ENCODE results near the gene RGS17. TPM values are rescaled to one million over a fixed set of nuclear protein-coding genes. Genes with fewer than 3 reads are reported as not detected.

The RGS17 gene
- total RNA-seq, 4 donors from 2014 or later, result 0.55 to 0.79 TPM; not detected in 2

GRCh38 chr6:153150752-153151440 is 19.8 kb upstream of the RGS17 start:
- intact Hi-C loops (cut with DNase I; ENCODE audit: low total_unique reads) (no loop called here), in situ Hi-C loops (cut with MboI; ENCODE audit: low pct_ligation_motif_present in 1 of 4, low pct_unique_long_range_greater_than_20kb in 1 of 4, low sequenced_read_pairs in 3 of 4) (no loop called here)
- Histone ChIP-seq H3K27me3 (no peaks in the 10 kb centered on the region), H3K4me1 (no peaks in the 10 kb centered on the region), H3K4me3 (no peak overlapping the region), H3K9me3 (no peaks in the 10 kb centered on the region), H3K36me3 (no peaks in the 10 kb centered on the region), H3K27ac (no peak overlapping the region)
- WGBS, 2 donors (ENCODE audit: low coverage in 1 of 2), result 82% methylated on average over 21 of the region's 21 CpGs; no CpG with 5 or more reads in 1 of the 2 donors
- DNase-seq, result no peak
- no peak for TF ChIP-seq CTCF (IDR thresholded peaks at IDR 0.05)
- no peak for TF ChIP-seq POLR2AphosphoS5 (IDR thresholded peaks at IDR 0.05)
- TF ChIP-seq EP300 (IDR thresholded peaks at IDR 0.05; ENCODE audit: low read depth), result no peak

GRCh38 chr6:153150371-153150751 is 19.3 kb upstream of the RGS17 start:
- H3K27ac ChIP-seq, result no peak overlapping the region
- no peaks in the 10 kb centered on the region for H3K4me1 ChIP-seq
- no peaks in the 10 kb centered on the region for H3K9me3 ChIP-seq
- H3K27me3 ChIP-seq, result no peaks in the 10 kb centered on the region
- H3K4me3 ChIP-seq, result no peak overlapping the region
- no peak for DNase-seq
- TF ChIP-seq EP300 (IDR thresholded peaks at IDR 0.05; ENCODE audit: low read depth) (no peak), POLR2AphosphoS5 (IDR thresholded peaks at IDR 0.05) (no peak), POLR2A (IDR thresholded peaks at IDR 0.05) (no peak), CTCF (IDR thresholded peaks at IDR 0.05) (no peak)
- intact Hi-C loops (cut with DNase I; ENCODE audit: low total_unique reads) (no loop called here), in situ Hi-C loops (cut with MboI; ENCODE audit: low pct_ligation_motif_present in 1 of 4, low pct_unique_long_range_greater_than_20kb in 1 of 4, low sequenced_read_pairs in 3 of 4) (no loop called here)
- WGBS, 2 donors (ENCODE audit: low coverage in 1 of 2), result 74 to 80% methylated on average over 2 to 11 of the region's 11 CpGs
- no peaks in the 10 kb centered on the region for H3K36me3 ChIP-seq

GRCh38 chr6:153149891-153150290 is 18.8 kb upstream of the RGS17 start:
- Histone ChIP-seq H3K27ac (no peak overlapping the region), H3K4me3 (no peak overlapping the region), H3K9me3 (no peaks in the 10 kb centered on the region), H3K4me1 (no peaks in the 10 kb centered on the region), H3K27me3 (no peaks in the 10 kb centered on the region), H3K36me3 (no peaks in the 10 kb centered on the region)
- WGBS, 2 donors (ENCODE audit: low coverage in 1 of 2), result 60 to 75% methylated on average over 2 to 6 of the region's 6 CpGs
- TF ChIP-seq POLR2A (IDR thresholded peaks at IDR 0.05), result no peak
- TF ChIP-seq POLR2AphosphoS5 (IDR thresholded peaks at IDR 0.05), result no peak
- TF ChIP-seq CTCF (IDR thresholded peaks at IDR 0.05), result no peak
- TF ChIP-seq EP300 (IDR thresholded peaks at IDR 0.05; ENCODE audit: low read depth), result no peak
- in situ Hi-C loops (cut with MboI; ENCODE audit: low pct_ligation_motif_present in 1 of 4, low pct_unique_long_range_greater_than_20kb in 1 of 4, low sequenced_read_pairs in 3 of 4) (no loop called here), intact Hi-C loops (cut with DNase I; ENCODE audit: low total_unique reads) (no loop called here)
- no peak for DNase-seq

- Histone ChIP-seq H3K4me3 (no peak overlapping the region), H3K27me3 (no peaks in the 10 kb centered on the region), H3K4me1 (no peaks in the 10 kb centered on the region), H3K9me3 (no peaks in the 10 kb centered on the region), H3K36me3 (no peaks in the 10 kb centered on the region), H3K27ac (no peak overlapping the region)
- TF ChIP-seq EP300 (IDR thresholded peaks at IDR 0.05; ENCODE audit: low read depth), result no peak
- TF ChIP-seq POLR2A (IDR thresholded peaks at IDR 0.05), result no peak
- no peak for TF ChIP-seq POLR2AphosphoS5 (IDR thresholded peaks at IDR 0.05)
- no peak for TF ChIP-seq CTCF (IDR thresholded peaks at IDR 0.05)
- DNase-seq, result no peak
- intact Hi-C loops (cut with DNase I; ENCODE audit: low total_unique reads) (no loop called here), in situ Hi-C loops (cut with MboI; ENCODE audit: low pct_ligation_motif_present in 1 of 4, low pct_unique_long_range_greater_than_20kb in 1 of 4, low sequenced_read_pairs in 3 of 4) (no loop called here)
Observed at GRCh38 chr6:153146413-153146812, 15.3 kb upstream of the RGS17 start.

All from transverse colon (tissue), 4 donors.